K562 (cell line): Measurements from ENCODE around the gene MARCHF11. TPM values are rescaled to one million over a fixed set of nuclear protein-coding genes. Genes with fewer than 3 reads are reported as not detected.

Experiments used
- ATAC-seq: fragments of 200-7000 bp; cut with Tn5 transposase; 3 replicates; pipeline ENCODE4 v1.9.1; 2020; ENCODE audit warnings: moderate library complexity
- BruUV-seq: library from RNA; stranded (reverse); fragments of 400-500 nt; replicated peaks from 2 replicates; lab custom pipeline; 2021; lab: Mats Ljungman, UMichigan
- CTCF ChIA-PET: fragments of 300-600 bp; formaldehyde crosslinking; extraction: SDS; loops from one replicate; lab custom pipeline; 2021; ENCODE audit warnings: low intra/inter-chr PET ratio; lab: Yijun Ruan, JAX
- POLR2A ChIA-PET: fragments of 300-600, 350-650 bp; sonication (Branson Sonifier 250); formaldehyde crosslinking; extraction: SDS; loops from one replicate; lab custom pipeline; 2021; ENCODE audit warnings: antibody characterized with exemption, inconsistent platforms; lab: Yijun Ruan, JAX
- DNase-seq, 4 experiments: peaks; one replicate each; pipeline versions ENCODE4 v3.0.0 to v3.0.0-alpha.2; 2011 to 2018; ENCODE audit warnings: low spot score in 3 of 4, mixed read lengths in 3 of 4; ENCODE audit errors: extremely low read depth in 1 of 4
- FAIRE-seq: peaks from 2 replicates; lab custom pipeline; 2011; peaks lifted over from hg19 to GRCh38; lab: Jason Lieb, UNC
- H2AFZ ChIP-seq: 2 replicates; pipeline ENCODE4 v1.6.0; 2011; ENCODE audit warnings: low read depth, low read length, control low read depth, inconsistent platforms
- H3K27ac ChIP-seq: fragments of 200-600 bp; 3 replicates; pipeline ENCODE4 v1.8.0; 2011; ENCODE audit warnings: low read depth, mild to moderate bottlenecking, control low read depth, inconsistent platforms, low read length, moderate library complexity, mixed read lengths; ENCODE audit errors: extremely low read depth
- H3K27me3 ChIP-seq, 2 experiments: fragments of 300-600 bp in 1 of 2; 2 replicates in 1 of 2; 3 replicates in 1 of 2; pipeline versions ENCODE4 v1.6.0 to v1.8.0; 2011; ENCODE audit warnings: inconsistent platforms in 2 of 2, low read length in 2 of 2, mild to moderate bottlenecking in 1 of 2, mixed read lengths in 1 of 2, moderate library complexity in 1 of 2; ENCODE audit not compliant: control insufficient read depth in 2 of 2, insufficient read depth in 2 of 2
- H3K36me3 ChIP-seq: fragments of 300-600 bp; 3 replicates; pipeline ENCODE4 v1.8.0; 2011; ENCODE audit warnings: mild to moderate bottlenecking, low read length, inconsistent platforms; ENCODE audit not compliant: control insufficient read depth, insufficient read depth
- H3K4me1 ChIP-seq, 2 experiments: fragments of 200-600 bp in 1 of 2; replicated peaks in 1 of 2; 2 replicates in 1 of 2; 3 replicates in 1 of 2; pipeline versions ENCODE4 v1.5.1 to v1.8.0; 2011; ENCODE audit warnings: inconsistent platforms in 2 of 2, low read length in 2 of 2, mild to moderate bottlenecking in 1 of 2, mixed read lengths in 1 of 2, moderate library complexity in 1 of 2; ENCODE audit not compliant: control insufficient read depth in 2 of 2, insufficient read depth in 2 of 2
- H3K4me2 ChIP-seq: 2 replicates; pipeline ENCODE4 v1.6.1; 2011; ENCODE audit warnings: low read length, control low read depth, inconsistent platforms, mixed read lengths; ENCODE audit not compliant: insufficient read depth
- H3K4me3 ChIP-seq: fragments of 200-600 bp; sonication (generic), shearing (Covaris generic); 2 replicates; pipeline ENCODE4 v1.5.1; 2016; ENCODE audit warnings: control low read depth, inconsistent platforms
- H3K79me2 ChIP-seq: fragments of 200-600 bp; 3 replicates; pipeline ENCODE4 v1.8.0; 2011; ENCODE audit warnings: low read length, inconsistent platforms; ENCODE audit not compliant: control insufficient read depth, insufficient read depth
- H3K9ac ChIP-seq, 2 experiments: 2 replicates each; pipeline versions ENCODE4 v1.6.0 to v1.6.1; 2011; ENCODE audit warnings: low read depth in 2 of 2, low read length in 2 of 2, control low read depth in 1 of 2, inconsistent platforms in 1 of 2, mild to moderate bottlenecking in 1 of 2, mixed read lengths in 1 of 2; ENCODE audit not compliant: insufficient read depth in 1 of 2
- H3K9me1 ChIP-seq: one replicate; pipeline ENCODE4 v1.6.0; 2011; ENCODE audit warnings: inconsistent platforms, mild to moderate bottlenecking, low read length, moderate library complexity; ENCODE audit not compliant: control insufficient read depth, insufficient read depth
- H3K9me3 ChIP-seq: replicated peaks from 2 replicates; pipeline ENCODE4 v1.5.1; 2011; ENCODE audit warnings: low read depth, low read length, inconsistent platforms; ENCODE audit not compliant: control insufficient read depth, insufficient read depth
- H4K20me1 ChIP-seq: replicated peaks from 2 replicates; pipeline ENCODE4 v1.6.1; 2011; ENCODE audit warnings: low read length, inconsistent platforms, mixed read lengths; ENCODE audit not compliant: control insufficient read depth, insufficient read depth
- HMG20B ChIP-seq: fragments of 250-450 bp; sonication (Bioruptor Pico); IDR thresholded peaks from 2 replicates; pipeline ENCODE4 v1.5.0; 2021; ENCODE audit warnings: mild to moderate bottlenecking
- KLF16 ChIP-seq: IDR thresholded peaks from 2 replicates; pipeline ENCODE4 v1.6.1; 2016; ENCODE audit warnings: antibody characterized with exemption
- PYGO2 ChIP-seq: fragments of 450-650 bp; IDR thresholded peaks from 2 replicates; pipeline ENCODE4 v1.6.1; 2016; ENCODE audit warnings: mild to moderate bottlenecking, missing genetic modification characterization, moderate library complexity, missing compliant biosample characterization
- RBM22 ChIP-seq: fragments of 200-400 bp; formaldehyde crosslinking; IDR thresholded peaks from 2 replicates; pipeline ENCODE4 v1.6.1; 2018; ENCODE audit warnings: low read length, low read depth; ENCODE audit not compliant: poor library complexity, severe bottlenecking
- SIX5 ChIP-seq, 2 experiments: IDR thresholded peaks; 2 replicates each; pipeline ENCODE4 v1.6.1; 2011; ENCODE audit warnings: low read length in 2 of 2, borderline replicate concordance in 1 of 2, low read depth in 1 of 2, mild to moderate bottlenecking in 1 of 2, moderate library complexity in 1 of 2; ENCODE audit not compliant: insufficient read depth in 1 of 2
- TCFL5 ChIP-seq: fragments of 250-450 bp; sonication (Bioruptor Pico); conservative IDR thresholded peaks from 2 replicates; pipeline ENCODE4 v1.6.1; 2021; ENCODE audit warnings: mild to moderate bottlenecking, moderate library complexity, matching md5 sums
- TEAD2 ChIP-seq: fragments of 450-650 bp; IDR thresholded peaks from 2 replicates; pipeline ENCODE4 v1.6.1; 2016; ENCODE audit warnings: missing genetic modification characterization, control low read depth, missing compliant biosample characterization
- ZNF699 ChIP-seq: fragments of 250-450 bp; sonication (Bioruptor Pico); IDR thresholded peaks from 2 replicates; pipeline ENCODE4 v1.8.0; 2021; ENCODE audit warnings: mild to moderate bottlenecking, moderate library complexity; ENCODE audit not compliant: insufficient replicate concordance
- ZNF830 ChIP-seq: fragments of 250-450 bp; sonication (Bioruptor Pico); IDR thresholded peaks from 2 replicates; pipeline ENCODE4 v1.5.0; 2021; ENCODE audit warnings: mild to moderate bottlenecking
- WGBS: fragments of 100-300 bp; shearing (Covaris generic); methylation state at CpG from one replicate; pipeline ENCODE4 v1.1.6; 2016; ENCODE audit warnings: low coverage, mixed read lengths; ENCODE audit not compliant: insufficient coverage; ENCODE audit errors: missing lambda C conversion rate; 5-methylcytosine and 5-hydroxymethylcytosine counted together
- in situ Hi-C: fragments of 300-500 bp; cut with MboI; formaldehyde crosslinking; loops from 4 replicates; pipeline ENCODE4 v1.15.0; 2018; ENCODE audit warnings: inconsistent platforms, mixed read lengths
- intact Hi-C: fragments of 100-400 bp; cut with micrococcal nuclease; formaldehyde crosslinking; loops from 2 replicates; pipeline ENCODE4 v1.14.2; 2022
- polyA plus RNA-seq, 8 experiments: library from polyadenylated mRNA; depleted of rRNA in 4 of 8; stranded (reverse) in 5 of 8; unstranded in 3 of 8; fragments of >200 nt; fragmentation: Nextera tagmentation in 2 of 8; fragmentation: Illumina TruSeq in 1 of 8; extraction: Ambion mirVana in 2 of 8; extraction: Trizol in 1 of 8; gene quantifications; 2 replicates each; pipeline versions ENCODE4 v1.2.1 to v1.2.3, GENCODE V29; 2011 to 2014; ENCODE audit warnings: inconsistent platforms in 1 of 8, missing spikeins in 1 of 8
- total RNA-seq, 7 experiments: library from RNA; depleted of rRNA in 6 of 7; stranded (reverse); fragments of >200 nt in 6 of 7; fragmentation: Illumina TruSeq in 2 of 7; extraction: Trizol in 2 of 7; gene quantifications; 2 replicates each; pipeline versions ENCODE4 v1.2.1 to v1.2.3, GENCODE V29; 2011 to 2021; ENCODE audit warnings: low replicate concordance in 1 of 7
- TF ChIP-seq, protein P1 (sequence below): fragments of 450-650 bp; formaldehyde crosslinking; IDR thresholded peaks from 2 replicates; pipeline ENCODE4 v1.4.0; 2020; ENCODE audit warnings: mild to moderate bottlenecking, moderate library complexity
- TF ChIP-seq, protein P2 (sequence below): sonication (generic); formaldehyde crosslinking; IDR thresholded peaks from 2 replicates; pipeline ENCODE4 v1.8.1; 2023; ENCODE audit warnings: mild to moderate bottlenecking, missing genetic modification reagents, moderate library complexity
- TF ChIP-seq, protein P3 (sequence below), 2 experiments: fragments of 450-650 bp in 1 of 2; IDR thresholded peaks; 2 replicates each; pipeline ENCODE4 v1.6.1; 2011 to 2017; ENCODE audit warnings: low read depth in 2 of 2, antibody characterized with exemption in 1 of 2, borderline replicate concordance in 1 of 2, low read length in 1 of 2, mild to moderate bottlenecking in 1 of 2, mixed read lengths in 1 of 2; ENCODE audit not compliant: control insufficient read depth in 1 of 2

The MARCHF11 gene
- total and polyA plus RNA-seq, 9 of the 15 experiments (the other 6 are each of a cell fraction or from before 2014, with no cell fraction given) = not detected

DNA sequence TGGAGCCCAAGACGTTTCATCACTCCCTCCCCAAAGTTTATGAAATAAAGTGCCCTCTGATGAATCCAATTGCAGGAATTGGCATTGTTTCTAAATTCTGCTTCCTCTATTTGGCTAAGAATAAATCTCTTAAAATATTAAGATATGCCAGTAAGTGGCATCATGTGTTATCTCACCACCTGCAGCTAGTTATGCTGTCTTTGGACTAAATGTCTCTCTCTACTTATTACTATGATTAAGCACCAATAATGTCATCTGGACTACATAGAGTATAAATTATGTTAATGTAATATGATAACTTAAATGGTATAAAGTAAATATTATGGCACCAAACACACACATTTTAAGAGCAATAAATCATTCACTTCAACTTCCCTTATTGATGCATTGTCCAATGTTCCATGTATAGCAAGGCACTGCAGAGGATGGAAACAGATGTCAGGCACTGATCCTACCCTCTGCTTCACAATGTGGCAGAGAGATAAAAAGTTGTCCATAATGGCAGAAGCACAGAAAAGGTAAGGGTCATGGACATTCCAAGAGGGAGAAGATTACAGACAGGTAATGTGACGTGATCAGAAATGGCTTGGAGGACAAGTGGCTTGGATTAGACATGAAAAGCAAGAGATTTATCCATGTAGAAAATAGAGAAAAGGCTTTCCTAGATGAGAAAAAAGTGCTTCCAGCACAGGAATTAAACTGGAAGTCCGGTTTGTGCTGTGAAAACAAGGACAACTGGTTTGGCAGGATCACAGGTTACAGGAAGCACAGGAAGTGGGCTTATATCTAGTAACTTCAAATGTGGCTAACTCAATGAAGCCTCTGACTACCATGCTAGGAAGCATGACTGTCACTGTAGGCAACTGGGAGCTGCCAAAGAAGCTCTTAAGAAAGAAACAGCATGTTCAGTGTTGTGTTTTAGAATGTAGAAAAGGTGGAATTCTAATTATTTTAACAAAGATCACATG lies 26.7 kb downstream of the MARCHF11 start (continued):
- TF ChIP-seq RBM22 (no peak), TCFL5 (no peak), ZNF699 (CRISPR knock-in tag) (no peak)

- no peaks in the 10 kb centered on the region for H4K20me1 ChIP-seq
- 0% methylated on average over 3 of the region's 3 CpGs for WGBS
- H2AFZ ChIP-seq = no peak overlapping the region
- POLR2A ChIA-PET = no interaction called here
- no peak overlapping the region for H3K4me3 ChIP-seq
- H3K4me2 ChIP-seq = no peak overlapping the region
- H3K9me1 ChIP-seq = no peaks in the 10 kb centered on the region
- no peaks in the 10 kb centered on the region for H3K36me3 ChIP-seq
- H3K4me1 ChIP-seq = no peaks in the 10 kb centered on the region
- H3K27ac ChIP-seq = no peak overlapping the region
- BruUV-seq = no TSS peak
- no peaks in the 10 kb centered on the region for H3K79me2 ChIP-seq
- CTCF ChIA-PET = no interaction called here
- no peak overlapping the region for H3K9ac ChIP-seq
- no peaks in the 10 kb centered on the region for H3K27me3 ChIP-seq
- DNase-seq (no peak), ATAC-seq (no peak), FAIRE-seq (no peak)
- intact Hi-C loops (no loop called here), in situ Hi-C loops (no loop called here)
- H3K9me3 ChIP-seq = no peaks in the 10 kb centered on the region
- TF ChIP-seq, protein P1, sequence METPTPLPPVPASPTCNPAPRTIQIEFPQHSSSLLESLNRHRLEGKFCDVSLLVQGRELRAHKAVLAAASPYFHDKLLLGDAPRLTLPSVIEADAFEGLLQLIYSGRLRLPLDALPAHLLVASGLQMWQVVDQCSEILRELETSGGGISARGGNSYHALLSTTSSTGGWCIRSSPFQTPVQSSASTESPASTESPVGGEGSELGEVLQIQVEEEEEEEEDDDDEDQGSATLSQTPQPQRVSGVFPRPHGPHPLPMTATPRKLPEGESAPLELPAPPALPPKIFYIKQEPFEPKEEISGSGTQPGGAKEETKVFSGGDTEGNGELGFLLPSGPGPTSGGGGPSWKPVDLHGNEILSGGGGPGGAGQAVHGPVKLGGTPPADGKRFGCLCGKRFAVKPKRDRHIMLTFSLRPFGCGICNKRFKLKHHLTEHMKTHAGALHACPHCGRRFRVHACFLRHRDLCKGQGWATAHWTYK (CRISPR knock-in tag) = no peak
- TF ChIP-seq, protein P2, sequence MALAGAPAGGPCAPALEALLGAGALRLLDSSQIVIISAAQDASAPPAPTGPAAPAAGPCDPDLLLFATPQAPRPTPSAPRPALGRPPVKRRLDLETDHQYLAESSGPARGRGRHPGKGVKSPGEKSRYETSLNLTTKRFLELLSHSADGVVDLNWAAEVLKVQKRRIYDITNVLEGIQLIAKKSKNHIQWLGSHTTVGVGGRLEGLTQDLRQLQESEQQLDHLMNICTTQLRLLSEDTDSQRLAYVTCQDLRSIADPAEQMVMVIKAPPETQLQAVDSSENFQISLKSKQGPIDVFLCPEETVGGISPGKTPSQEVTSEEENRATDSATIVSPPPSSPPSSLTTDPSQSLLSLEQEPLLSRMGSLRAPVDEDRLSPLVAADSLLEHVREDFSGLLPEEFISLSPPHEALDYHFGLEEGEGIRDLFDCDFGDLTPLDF (CRISPR knock-in tag) = no peak
- TF ChIP-seq, protein P3, sequence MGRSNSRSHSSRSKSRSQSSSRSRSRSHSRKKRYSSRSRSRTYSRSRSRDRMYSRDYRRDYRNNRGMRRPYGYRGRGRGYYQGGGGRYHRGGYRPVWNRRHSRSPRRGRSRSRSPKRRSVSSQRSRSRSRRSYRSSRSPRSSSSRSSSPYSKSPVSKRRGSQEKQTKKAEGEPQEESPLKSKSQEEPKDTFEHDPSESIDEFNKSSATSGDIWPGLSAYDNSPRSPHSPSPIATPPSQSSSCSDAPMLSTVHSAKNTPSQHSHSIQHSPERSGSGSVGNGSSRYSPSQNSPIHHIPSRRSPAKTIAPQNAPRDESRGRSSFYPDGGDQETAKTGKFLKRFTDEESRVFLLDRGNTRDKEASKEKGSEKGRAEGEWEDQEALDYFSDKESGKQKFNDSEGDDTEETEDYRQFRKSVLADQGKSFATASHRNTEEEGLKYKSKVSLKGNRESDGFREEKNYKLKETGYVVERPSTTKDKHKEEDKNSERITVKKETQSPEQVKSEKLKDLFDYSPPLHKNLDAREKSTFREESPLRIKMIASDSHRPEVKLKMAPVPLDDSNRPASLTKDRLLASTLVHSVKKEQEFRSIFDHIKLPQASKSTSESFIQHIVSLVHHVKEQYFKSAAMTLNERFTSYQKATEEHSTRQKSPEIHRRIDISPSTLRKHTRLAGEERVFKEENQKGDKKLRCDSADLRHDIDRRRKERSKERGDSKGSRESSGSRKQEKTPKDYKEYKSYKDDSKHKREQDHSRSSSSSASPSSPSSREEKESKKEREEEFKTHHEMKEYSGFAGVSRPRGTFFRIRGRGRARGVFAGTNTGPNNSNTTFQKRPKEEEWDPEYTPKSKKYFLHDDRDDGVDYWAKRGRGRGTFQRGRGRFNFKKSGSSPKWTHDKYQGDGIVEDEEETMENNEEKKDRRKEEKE (IDR thresholded peaks at IDR 0.05; ENCODE audit: borderline replicate concordance in 1 of 2, control insufficient read depth in 1 of 2, low read depth in 2 of 2, low read length in 1 of 2) = no peak
- TF ChIP-seq HMG20B (CRISPR knock-in tag) (no peak), ZNF830 (CRISPR knock-in tag) (no peak), SIX5 (IDR thresholded peaks at IDR 0.05; ENCODE audit: borderline replicate concordance in 1 of 2, insufficient read depth in 1 of 2, low read depth in 1 of 2, low read length in 2 of 2) (no peak), PYGO2 (tag) (no peak), KLF16 (no peak), TEAD2 (tag) (no peak)
Observed at GRCh38 chr5:16149621-16150020, 30.0 kb downstream of the MARCHF11 start.
